NCI-H1694 (cell line): ENCODE results near the gene GMDS.
"Not testable (repeated sequence)": the region's sequence is repeated elsewhere in the genome, so short reads cannot be mapped to it uniquely, and the experiment has no call there.

Experiments used
- DNase-seq: peaks from one replicate; lab custom pipeline; 2025; lab: John Stamatoyannopoulos, UW

GMDS gene

DNA sequence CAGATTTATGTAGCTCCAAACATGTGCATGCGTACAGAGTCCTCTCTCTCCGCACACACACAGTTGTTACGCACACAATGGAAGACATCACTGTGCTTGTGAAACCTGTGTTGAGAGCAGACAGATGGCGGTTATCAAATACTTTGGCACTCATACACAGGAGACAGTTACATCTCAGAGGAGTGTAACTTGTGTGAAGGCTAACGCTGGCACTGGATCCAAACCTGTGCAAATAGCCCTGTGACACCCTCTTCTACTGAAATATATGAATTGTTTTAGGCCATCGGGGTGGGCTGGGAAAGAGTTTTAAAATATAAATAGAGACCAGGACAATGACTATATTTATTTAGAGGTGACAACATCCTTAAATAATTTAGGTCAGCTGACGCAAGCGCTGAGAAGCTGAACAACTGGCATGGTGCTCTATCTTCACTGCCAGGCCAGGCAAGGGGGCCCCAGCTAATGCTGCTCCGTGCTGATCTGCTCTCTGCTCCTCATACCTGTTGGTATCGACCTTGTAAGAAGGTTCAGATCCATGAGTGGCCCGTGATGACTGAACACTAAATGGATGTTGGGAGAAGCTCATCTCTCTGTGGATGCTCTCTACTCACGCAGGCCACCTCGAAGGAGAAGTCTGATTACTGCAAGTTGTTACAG is 566.2 kb downstream of the GMDS start:
- peak; percentile 57 for DNase-seq

DNA sequence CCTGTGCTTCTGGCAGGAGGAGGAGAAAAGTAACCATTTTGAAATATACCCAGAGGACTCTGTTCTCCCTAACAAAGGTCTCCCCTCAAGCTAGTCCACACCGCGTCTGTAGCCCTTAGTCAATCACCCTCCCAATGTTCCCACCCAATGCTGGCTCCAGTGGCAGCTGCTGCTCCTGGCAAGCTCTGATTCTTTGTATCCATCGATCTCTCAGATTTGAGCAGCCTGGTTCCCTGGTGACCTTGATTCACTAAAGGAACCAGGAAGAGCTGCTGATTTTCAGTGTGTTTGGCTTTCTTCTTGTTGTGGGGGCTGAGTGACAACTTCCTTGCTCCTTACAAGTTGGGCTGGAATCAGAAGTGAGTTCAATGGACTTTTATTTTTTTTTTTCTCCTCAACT is 567.2 kb downstream of the GMDS start:
- DNase-seq = no peak

DNA sequence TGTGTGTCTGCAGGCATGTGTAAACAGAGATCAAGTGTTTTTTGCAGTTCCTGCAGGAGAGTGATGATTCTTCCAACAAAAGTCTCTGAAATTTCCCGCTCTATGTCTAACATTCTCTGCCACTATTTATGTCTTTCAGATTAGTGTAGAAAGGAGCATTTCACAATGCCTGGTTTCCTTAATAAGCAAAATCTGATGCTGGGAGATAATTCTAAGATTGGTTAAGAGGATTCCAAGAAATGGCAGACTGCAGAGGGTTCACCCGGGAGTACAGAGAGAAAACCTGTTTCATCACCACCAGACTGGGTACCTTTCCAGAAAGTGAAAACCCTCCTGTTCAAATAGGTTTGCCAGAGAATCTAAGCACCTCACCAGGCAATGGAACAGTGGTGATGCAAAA is 573.0 kb downstream of the GMDS start:
- DNase-seq = no peak

DNA sequence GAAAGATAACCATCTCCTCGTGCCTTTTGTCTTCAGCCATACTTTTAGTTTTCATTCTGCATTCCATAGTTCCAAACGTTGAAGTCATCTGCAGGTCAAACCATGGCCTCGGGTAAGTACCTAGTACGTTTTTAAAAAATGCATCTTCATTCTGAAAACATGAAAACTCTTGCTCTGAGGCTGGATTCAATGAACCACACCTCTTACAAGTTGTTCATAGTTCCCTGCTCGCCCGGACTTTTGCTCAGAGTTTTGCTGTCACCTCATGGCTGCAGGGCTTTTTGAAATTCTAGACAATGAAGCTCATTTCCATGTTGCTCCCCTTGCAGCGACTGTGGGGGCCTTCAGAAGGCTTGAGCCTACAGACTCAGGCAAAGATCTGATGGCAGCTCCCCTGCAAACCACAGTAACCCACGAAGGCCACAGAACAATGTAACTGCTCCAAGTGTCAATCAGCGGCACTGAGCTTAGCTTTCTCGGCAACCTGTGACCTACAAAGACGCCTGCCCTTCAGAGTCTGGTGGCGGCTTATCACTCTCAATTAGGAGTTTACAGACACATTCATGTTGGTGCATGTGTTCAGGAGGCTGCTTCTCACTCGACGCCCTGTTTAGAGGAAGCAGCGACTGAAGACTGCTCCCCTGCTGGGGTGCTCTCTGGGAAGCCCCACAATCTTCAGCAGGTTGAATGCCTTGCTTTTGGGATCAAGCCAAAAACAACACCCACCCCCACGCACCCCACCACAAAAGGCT is 574.5 kb downstream of the GMDS start:
- DNase-seq = no peak

DNA sequence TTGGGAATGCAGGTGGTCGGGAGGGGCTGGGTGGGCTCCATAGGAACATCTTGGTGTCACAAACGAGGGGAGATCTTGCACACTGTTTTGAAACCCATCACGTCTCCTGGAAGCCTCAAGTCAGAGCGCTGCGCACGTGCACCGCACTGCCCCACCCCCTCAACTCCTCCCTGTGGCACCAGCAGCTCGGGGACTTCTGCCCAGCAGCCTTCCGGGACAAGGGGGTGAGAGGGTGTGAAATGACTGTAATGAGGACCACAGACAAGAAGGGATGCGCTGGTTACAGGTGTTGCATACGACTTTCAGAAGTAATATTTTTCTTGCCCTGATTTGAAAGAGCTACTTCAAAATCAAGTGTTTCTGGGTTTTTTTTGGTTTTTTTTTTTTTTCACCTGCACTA is 575.4 kb downstream of the GMDS start:
- DNase-seq = no peak

DNA sequence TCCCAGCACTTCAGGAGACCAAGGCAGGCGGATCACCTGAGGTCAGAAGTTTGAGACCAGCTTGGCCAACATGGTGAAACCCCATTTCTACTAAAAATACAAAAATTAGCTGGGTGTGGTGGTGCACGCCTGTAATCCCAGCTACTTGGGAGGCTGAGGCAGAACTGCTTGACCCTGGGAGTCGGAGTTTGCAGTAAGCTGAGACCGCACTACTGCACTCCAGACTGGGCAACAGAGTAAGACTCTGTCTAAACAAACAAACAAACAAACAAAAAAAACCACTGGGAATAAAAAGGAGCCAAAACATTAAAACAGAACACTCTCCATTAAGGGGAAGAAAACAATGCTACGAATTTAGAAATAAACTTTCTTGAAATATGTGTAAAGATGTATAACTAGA is 576.9 kb downstream of the GMDS start:
- not testable (repeated sequence) for DNase-seq

DNA sequence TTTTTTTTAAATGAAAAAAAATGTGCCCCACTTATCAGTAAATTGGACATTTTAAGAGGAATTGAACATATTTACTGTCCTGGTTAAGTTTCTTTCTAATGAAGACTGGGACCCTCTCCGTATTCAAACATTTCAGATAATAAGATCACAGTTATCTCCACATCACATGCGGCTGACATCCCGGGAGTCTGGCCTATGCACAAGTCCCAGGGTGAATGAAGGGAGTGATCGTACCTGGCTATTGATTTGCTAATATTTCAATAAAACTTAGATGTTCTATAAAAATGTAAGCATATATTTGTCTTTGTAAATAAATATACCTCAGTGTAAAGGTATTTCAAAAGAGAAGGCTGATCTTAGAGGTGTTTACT is 577.6 kb downstream of the GMDS start:
- DNase-seq = no peak

DNA sequence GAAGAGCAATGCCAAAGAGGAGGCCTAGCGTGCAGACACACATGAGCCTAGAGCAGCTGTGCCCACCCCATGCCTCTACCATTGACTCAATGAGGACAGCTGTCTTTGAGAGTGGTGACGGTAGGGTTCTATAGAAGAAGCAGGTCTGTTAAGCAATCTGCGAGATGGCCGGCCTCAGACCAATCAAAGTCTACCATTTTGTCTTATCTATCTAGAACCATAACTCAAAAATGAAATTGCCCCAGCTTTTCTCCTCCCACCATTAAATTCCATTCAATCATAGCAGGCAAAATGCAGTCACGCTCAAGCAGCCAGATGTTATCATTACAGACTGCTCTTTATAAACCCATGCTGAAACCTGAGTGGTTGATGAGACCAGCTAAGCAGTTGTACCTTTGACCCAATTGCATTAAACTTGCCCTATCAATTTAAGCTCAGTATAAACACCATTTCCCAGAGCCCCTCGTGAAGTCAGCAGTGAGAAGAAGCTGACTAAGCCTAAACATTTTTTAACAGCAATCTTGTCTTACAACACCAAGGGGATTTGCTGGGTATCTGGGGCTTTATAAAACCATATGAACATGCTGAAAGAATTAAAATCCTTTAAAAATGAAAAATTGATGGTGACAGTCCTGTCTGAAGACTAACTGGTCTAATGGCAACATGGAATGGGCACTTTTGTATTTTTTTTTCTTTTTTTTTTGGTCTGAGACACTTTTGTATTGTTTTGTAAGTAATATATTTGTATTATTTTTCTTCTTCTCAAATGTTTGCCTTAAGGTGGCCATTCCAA is 578.2 kb downstream of the GMDS start:
- DNase-seq = no peak

DNA sequence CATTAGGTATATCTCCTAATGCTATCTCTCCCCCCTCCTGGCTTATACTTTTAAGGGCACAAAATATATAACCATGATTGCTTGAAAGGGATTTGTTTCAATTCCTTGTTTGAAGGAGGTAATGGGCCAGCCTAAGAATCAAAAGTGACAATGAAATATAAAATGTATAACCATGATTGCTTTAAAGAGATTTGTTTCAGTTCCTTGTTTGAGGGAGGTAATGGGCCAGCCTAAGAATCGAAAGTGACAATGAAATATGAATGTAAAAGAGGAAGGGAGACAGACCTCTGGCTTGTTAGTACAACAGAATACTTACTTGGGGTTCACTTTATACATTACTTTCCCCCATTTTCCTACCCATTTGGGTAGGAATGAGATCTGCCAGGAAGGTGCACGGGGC is 580.2 kb downstream of the GMDS start:
- no peak for DNase-seq

DNA sequence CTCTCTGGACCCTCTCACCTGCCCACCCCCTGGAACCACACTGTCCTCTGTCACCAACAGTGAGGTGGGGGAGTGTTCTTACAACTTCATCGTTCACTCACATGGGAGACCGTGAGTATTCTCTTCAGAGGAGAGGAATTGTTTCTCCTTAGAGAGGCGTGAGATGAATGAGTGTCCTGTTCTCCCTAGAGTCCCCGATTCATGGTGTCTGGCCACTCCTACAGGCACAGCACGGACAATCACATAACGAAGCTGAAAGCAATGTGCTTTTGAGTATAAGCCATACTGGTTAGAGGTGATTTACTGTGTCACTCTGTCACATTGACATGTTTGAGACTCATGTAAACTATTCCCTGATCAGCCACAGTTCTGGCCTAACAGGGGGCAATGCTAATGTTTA is 581.1 kb downstream of the GMDS start:
- no peak for DNase-seq

DNA sequence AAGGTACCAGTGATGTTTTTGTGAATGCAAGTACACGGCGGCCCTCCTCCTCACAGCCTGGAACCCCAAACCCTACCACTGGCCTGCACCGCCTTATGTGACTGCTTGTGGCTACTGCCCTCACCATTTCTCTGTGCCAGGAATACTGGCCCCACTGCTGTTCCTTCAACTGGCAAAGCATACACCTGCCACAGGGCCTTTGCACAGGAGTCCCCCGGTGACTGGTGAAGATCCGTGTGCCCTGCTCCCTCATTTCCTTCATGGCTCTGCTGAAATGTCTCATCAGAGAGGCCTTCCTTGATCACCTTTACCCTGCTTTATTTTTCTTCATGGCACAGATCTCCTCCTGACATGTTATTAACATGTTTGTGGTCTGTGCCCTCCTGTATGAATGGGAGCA is 581.9 kb downstream of the GMDS start:
- no peak for DNase-seq

DNA sequence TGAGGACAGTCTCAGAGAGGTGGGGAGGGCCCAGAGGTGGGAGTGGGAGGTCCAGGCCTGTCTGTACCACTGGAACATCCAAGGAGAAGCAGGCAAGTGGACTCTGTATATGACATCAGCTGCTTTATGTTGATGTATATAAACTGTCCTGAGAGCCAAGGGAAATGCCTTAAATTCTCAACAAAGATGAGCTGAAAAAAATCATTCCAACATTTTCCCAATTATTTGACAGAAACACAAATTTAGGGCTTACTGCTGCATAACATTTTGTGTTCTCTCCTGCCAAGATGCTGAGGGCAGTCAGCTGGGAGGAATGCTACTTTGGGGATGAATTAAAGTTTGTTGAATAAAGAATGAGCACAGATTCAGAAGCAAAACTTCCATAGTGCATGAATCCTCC is 582.9 kb downstream of the GMDS start:
- DNase-seq = no peak

DNA sequence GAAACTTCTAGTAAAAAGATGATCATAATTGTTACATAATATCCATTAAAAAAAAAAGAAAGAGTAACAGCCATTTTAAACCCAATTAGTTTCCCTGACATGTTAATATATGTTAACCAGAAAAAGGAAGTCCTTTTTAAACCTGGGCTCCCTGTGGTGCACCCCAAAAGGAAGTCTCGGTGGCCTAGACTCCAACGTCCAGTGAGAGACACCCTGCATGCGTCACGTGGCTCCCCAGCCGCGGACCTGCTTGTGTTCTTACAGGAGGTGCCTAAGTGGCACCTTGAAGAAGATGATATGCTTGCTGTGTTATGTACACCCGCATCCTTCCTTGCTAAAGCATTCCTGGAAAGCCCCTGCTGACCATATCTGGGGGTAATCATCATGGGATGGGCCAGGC is 585.6 kb downstream of the GMDS start:
- DNase-seq = no peak

DNA sequence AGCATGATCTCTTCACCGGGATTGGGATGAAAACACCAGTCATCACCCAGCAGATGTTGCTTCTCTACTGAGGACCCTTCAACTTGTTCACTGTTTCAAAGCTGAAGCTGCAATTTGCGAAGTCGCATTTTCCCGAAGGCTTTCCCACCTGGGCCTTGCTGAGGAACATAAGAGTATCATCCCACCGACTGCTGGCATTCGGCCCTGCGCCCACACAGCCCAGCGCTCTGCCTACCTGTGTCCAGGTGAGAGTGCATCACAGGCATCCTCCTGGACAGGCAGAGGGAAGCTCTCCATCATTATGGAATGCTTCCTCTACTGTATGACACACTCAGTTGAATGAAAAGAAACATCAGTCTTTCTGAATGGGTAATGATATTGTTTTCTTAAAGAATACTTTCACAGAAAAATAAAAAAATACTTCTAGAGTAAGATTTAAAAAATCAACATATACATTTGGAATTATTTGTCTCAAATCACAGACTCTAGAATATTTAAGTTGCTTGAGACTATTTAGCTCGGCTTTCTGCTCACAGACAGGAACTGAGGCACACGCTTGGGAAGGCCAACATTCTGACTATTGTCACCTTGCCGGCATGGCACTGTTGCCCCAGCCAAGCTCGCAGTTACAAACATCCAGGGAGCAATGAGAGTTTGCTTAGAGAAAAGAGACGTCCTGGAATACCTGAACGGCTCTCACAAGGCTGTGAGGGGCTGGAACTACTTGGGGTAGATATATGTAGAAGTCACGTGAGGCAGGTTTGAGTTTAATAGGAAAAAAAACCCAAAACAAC is 587.0 kb downstream of the GMDS start:
- no peak for DNase-seq

DNA sequence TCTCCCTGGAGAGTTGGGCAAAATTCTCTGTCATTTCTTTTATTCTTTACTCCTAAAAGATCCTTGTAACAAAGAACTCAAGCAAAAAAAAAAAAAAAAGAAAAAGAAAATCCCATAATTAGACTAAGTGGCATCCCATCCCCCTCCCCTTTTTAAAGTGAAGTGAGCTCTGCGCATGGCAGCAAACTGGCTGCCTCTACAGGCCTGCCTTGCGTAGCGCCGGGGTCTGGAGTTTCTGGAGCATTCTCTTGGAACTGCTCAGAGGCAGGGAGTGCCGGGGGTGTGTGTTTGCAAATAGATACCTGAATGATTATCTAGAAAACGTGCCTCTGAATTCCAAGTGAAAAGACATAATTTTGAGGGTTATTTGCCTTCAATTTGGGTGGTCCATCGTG is 587.6 kb downstream of the GMDS start:
- no peak for DNase-seq

DNA sequence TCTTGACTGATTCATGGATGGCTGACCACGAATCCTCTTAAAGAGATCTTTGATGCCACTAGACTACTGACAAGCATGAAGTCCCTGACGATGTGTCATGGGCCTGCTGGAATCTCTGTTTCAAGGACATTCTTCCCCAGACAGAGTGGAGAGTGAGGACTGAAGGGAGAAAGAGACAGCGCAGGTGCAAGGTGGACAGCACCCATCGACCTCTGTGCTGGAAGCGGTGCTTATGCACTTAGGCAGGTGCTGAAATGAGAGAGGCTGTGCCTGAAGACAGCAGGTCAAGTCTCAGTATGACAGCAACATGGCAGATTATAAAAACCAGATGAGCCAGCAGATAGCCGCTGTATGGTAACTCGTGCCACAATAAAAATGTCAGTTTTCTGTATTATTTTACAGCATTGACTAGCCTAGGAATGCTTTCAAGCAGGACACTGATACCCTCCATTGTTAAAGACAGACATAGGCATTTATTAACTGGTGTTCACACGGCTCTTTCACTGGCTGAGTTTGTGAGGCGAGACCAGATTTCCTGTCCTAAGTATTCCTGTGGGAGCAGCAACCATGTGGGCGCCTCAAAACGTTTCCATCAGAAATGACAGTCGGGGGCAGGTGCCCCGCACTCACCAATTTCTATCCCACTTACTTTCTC is 588.2 kb downstream of the GMDS start:
- DNase-seq = no peak

DNA sequence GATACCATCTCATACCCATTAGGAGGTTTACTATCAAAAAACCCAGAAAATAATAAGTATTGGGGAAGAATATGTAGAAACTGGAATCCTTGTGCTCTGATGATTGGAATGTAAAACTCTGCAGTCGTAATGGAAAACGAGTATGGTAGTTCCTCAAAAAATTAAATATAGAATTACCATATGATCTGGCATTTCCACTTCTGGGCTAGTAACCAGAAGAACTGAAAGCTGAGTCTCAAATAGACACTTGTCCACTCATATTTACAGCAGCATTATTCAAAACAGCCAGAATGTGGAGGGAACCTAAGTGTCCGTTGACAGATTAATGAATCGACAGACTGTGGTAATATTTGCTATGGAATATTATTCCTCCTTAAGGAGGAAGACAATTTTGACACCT is 591.4 kb downstream of the GMDS start:
- DNase-seq = no peak

DNA sequence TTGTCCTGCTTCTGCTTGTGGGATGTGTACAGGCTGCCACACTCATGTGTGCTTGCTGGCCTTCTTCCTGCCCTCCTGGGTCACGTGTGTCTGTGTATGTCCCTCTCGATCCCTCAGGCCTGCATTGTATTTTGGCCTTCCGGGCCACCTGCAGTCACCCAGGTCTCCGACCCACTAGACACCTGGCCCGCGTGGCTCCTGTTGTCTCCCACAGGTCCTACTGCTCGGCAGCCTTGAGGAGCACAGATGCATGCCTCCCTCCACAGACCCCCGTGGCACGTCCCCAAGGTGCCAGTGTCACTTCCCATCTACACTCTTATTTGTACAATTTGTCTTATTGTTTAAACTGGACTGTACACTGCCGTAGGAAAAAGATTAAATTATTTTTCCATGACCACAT is 592.6 kb downstream of the GMDS start:
- no peak for DNase-seq

DNA sequence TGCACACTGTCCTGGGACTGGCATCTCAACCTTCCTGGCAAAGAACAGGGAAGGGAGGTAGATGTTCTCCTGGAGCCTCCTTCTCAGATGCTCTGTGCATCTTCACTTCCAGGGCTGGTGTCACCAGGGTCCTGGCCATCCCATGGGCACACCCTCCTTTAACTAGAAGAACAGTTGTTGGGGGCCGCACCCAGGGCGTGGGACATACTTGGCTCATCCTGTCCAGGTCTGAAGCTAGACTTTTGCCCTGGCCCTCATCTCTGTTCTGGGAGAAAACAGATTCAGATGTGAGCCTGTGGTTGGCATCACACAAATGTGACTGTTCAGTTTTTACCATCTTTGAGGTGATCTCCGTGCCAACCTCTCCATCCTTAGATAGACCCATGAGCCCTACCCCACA is 594.0 kb downstream of the GMDS start:
- DNase-seq = no peak

DNA sequence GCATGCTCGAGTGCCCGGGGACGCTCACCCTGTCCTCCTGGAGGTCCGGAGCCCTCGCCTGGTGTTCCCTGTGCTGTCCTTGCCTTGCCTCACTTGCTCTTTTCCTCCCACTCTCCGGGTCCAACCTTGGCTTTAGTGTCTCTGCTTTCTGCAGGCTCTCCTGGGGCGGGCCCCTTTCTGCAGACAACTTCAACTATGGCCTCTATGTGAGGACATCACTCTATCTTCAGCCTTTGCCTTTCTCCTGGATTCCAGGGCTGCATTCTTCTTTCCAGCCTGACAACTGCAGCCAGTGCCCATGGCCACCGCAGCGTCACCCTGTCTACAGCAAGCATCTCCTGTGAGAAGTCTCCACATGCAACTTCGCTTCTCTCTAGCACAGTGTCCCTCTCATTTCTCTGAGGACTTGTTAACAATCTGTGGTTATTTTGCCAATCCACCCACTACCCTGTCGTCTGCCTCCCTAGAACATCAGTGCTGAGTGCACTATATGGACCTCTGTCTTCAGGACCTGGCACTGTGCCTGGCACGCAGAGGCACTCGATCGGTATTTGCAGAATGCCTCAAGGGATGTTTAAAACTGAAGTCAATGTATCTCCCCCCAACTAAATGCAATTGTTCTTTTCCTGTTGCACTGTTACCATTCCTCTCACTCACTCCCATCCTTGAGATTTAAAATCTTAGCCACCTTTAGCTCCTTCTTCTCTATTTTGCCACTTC is 599.8 kb downstream of the GMDS start:
- DNase-seq = no peak

DNA sequence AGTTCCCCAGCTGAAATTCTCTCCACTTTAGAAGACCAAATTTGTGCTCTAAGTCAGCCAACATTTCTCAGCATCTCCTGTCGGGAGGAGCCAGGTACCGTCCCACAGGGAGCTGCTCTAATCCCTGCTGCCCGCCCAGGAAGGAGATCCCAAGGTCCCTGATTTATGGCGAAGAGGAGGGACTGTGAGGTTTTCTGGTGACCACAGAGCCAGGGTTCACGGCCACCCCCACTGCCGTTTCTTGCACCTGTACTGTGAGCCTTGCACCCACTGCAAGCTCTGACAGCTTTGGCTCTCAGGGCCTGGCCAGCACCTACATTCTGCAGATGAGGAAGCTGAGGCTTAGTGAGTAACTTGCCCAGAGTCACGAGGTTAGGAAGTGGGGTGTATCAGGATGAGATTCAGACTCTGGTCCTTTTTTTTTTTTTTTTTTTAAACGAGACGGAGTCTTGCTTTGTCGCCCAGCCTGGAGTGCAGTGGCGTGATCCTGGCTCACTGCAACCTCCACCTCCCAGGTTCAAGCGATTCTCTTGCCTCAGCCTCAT is 600.8 kb downstream of the GMDS start:
- DNase-seq = no peak
